WTC11 (cell line): Measurements from ENCODE around the gene BORCS5. TPM values are rescaled to one million over a fixed set of nuclear protein-coding genes. Genes with fewer than 3 reads are reported as not detected.

Experiments used
- ATAC-seq: fragments of 200-7000 bp; cut with Tn5 transposase; 2 replicates; pipeline ENCODE4 v1.10.0; 2021; ENCODE audit warnings: mild to moderate bottlenecking, moderate library complexity
- CTCF ChIA-PET: fragments of 300-600 bp; sonication (Branson Sonifier 250); formaldehyde crosslinking; loops from one replicate; lab custom pipeline; 2021; ENCODE audit warnings: antibody characterized with exemption; lab: Charles Lee
- POLR2A ChIA-PET: fragments of 350-600 bp; sonication (Branson Sonifier 250); formaldehyde crosslinking; loops from one replicate; lab custom pipeline; 2021; ENCODE audit warnings: antibody characterized with exemption; lab: Charles Lee
- DNase-seq: peaks from one replicate; pipeline ENCODE4 v3.0.0; 2021; ENCODE audit warnings: low spot score
- H3K27ac Mint-ChIP-seq: 2 replicates; pipeline ENCODE4 v1.8.0; 2021; ENCODE audit warnings: mixed read lengths
- H3K27me3 Mint-ChIP-seq: 2 replicates; pipeline ENCODE4 v1.8.0; 2021; ENCODE audit warnings: low read depth, mild to moderate bottlenecking, moderate library complexity, mixed read lengths
- H3K36me3 Mint-ChIP-seq: 2 replicates; pipeline ENCODE4 v1.8.0; 2021; ENCODE audit warnings: mixed read lengths
- H3K4me1 Mint-ChIP-seq: 2 replicates; pipeline ENCODE4 v1.8.0; 2022; ENCODE audit warnings: mixed read lengths
- H3K4me3 Mint-ChIP-seq: 2 replicates; pipeline ENCODE4 v1.8.0; 2021; ENCODE audit warnings: mild to moderate bottlenecking, moderate library complexity, mixed read lengths
- H3K9me3 Mint-ChIP-seq: 2 replicates; pipeline ENCODE4 v1.8.0; 2021; ENCODE audit warnings: mixed read lengths
- AFF4 ChIP-seq: sonication (generic); formaldehyde crosslinking; IDR thresholded peaks from 2 replicates; pipeline ENCODE4 v1.8.1; 2023; ENCODE audit warnings: mild to moderate bottlenecking, missing genetic modification reagents, borderline replicate concordance
- CBFB ChIP-seq: sonication (generic); formaldehyde crosslinking; IDR thresholded peaks from 2 replicates; pipeline ENCODE4 v1.8.1; 2022; ENCODE audit warnings: mild to moderate bottlenecking, low read depth, missing genetic modification reagents
- CTCF ChIP-seq: fragments of 200-600 bp; IDR thresholded peaks from 2 replicates; pipeline ENCODE4 v1.8.0; 2022; ENCODE audit warnings: antibody characterized with exemption
- ELF4 ChIP-seq: sonication (generic); formaldehyde crosslinking; IDR thresholded peaks from 2 replicates; pipeline ENCODE4 v1.8.1; 2022; ENCODE audit warnings: low read depth, mild to moderate bottlenecking, moderate library complexity, missing genetic modification reagents
- ERG ChIP-seq: fragments of 250-450 bp; sonication (Bioruptor Pico); IDR thresholded peaks from 2 replicates; pipeline ENCODE4 v1.8.0; 2021; ENCODE audit warnings: mild to moderate bottlenecking
- RELA ChIP-seq: sonication (generic); formaldehyde crosslinking; IDR thresholded peaks from 2 replicates; pipeline ENCODE4 v1.8.1; 2022; ENCODE audit warnings: missing genetic modification reagents, mild to moderate bottlenecking, borderline replicate concordance
- TEAD1 ChIP-seq: sonication (generic); formaldehyde crosslinking; IDR thresholded peaks from 2 replicates; pipeline ENCODE4 v1.8.0; 2022; ENCODE audit warnings: mild to moderate bottlenecking, missing genetic modification reagents
- ZNF281 ChIP-seq: sonication (generic); formaldehyde crosslinking; IDR thresholded peaks from 2 replicates; pipeline ENCODE4 v1.8.0; 2023; ENCODE audit warnings: mild to moderate bottlenecking, missing genetic modification reagents
- total RNA-seq: library from RNA; stranded (reverse); gene quantifications from 3 replicates; pipeline ENCODE4 v1.2.3, GENCODE V29; 2021
- TF ChIP-seq, protein P1 (sequence below): sonication (generic); formaldehyde crosslinking; IDR thresholded peaks from 2 replicates; pipeline ENCODE4 v1.8.0; 2023; ENCODE audit warnings: missing genetic modification reagents, mild to moderate bottlenecking, borderline replicate concordance

BORCS5 gene
- total RNA-seq, 1 experiment from 2014 or later = 16.4 TPM

DNA sequence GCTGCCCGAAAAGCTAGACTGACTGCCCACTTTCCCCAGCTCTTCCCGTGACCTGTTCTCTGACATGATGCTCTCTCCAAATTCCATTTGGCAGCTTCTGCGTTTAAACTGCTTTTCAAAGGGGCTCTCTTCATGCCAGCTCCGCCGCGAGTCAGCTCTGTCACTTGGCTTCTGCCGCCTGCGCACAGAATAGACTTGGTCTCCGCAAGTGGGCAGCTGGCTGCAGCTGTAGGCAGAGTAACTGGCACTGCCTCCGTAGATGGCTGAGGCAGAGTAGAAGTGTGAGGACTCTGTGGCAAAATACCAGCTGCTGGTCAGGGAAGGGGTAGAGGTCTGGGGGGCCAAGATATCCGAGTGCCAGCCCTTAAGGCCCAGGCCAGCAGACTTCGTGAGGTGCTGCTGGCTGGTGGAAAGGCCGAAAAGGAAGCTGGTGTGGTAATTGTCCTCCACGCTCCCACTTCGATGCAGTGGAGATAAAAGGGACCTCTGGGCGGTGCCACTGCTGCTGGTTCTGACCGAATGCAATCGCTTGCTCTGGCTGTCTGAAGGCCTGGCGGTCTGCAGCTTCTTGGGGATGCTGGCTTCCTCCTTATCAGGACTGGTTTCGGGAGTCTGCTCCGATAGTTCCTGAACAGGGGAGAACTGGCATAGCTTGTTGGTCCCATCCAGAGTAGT, 120.1 kb downstream of the BORCS5 start (continued):
- TF ChIP-seq ZNF281 (CRISPR knock-in tag) = no peak

- peaks cover 41% of the 10 kb centered on the region for H3K36me3 Mint-ChIP-seq
Observed at GRCh38 chr12:12477532-12477890, 120.6 kb downstream of the BORCS5 start.

More at GRCh38 chr12:12477532-12477890, 120.6 kb downstream of the BORCS5 start:
- peaks cover 19% of the 10 kb centered on the region for H3K4me1 Mint-ChIP-seq
- H3K27me3 Mint-ChIP-seq = no peaks in the 10 kb centered on the region
- H3K9me3 Mint-ChIP-seq = no peaks in the 10 kb centered on the region
- no peak overlapping the region for H3K4me3 Mint-ChIP-seq
- CTCF ChIA-PET = interaction anchor here (0.8 to 1.1 kb wide), 2 partner anchors 17 to 128 kb away, joined by 3 read pairs; partner anchors contain the start of gene MANSC1
- ATAC-seq = no peak
- no peak for DNase-seq
- TF ChIP-seq CBFB (CRISPR knock-in tag) (no peak), AFF4 (CRISPR knock-in tag) (no peak), RELA (CRISPR knock-in tag) (no peak), TEAD1 (CRISPR knock-in tag) (no peak), ELF4 (no peak), CTCF (no peak), ERG (CRISPR knock-in tag) (no peak)
- TF ChIP-seq, protein P1, sequence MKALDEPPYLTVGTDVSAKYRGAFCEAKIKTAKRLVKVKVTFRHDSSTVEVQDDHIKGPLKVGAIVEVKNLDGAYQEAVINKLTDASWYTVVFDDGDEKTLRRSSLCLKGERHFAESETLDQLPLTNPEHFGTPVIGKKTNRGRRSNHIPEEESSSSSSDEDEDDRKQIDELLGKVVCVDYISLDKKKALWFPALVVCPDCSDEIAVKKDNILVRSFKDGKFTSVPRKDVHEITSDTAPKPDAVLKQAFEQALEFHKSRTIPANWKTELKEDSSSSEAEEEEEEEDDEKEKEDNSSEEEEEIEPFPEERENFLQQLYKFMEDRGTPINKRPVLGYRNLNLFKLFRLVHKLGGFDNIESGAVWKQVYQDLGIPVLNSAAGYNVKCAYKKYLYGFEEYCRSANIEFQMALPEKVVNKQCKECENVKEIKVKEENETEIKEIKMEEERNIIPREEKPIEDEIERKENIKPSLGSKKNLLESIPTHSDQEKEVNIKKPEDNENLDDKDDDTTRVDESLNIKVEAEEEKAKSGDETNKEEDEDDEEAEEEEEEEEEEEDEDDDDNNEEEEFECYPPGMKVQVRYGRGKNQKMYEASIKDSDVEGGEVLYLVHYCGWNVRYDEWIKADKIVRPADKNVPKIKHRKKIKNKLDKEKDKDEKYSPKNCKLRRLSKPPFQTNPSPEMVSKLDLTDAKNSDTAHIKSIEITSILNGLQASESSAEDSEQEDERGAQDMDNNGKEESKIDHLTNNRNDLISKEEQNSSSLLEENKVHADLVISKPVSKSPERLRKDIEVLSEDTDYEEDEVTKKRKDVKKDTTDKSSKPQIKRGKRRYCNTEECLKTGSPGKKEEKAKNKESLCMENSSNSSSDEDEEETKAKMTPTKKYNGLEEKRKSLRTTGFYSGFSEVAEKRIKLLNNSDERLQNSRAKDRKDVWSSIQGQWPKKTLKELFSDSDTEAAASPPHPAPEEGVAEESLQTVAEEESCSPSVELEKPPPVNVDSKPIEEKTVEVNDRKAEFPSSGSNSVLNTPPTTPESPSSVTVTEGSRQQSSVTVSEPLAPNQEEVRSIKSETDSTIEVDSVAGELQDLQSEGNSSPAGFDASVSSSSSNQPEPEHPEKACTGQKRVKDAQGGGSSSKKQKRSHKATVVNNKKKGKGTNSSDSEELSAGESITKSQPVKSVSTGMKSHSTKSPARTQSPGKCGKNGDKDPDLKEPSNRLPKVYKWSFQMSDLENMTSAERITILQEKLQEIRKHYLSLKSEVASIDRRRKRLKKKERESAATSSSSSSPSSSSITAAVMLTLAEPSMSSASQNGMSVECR = no peak
- POLR2A ChIA-PET = no interaction called here
- no peak overlapping the region for H3K27ac Mint-ChIP-seq
